Measurements from ENCODE around the gene SLMAP. TPM values are rescaled to one million over a fixed set of nuclear protein-coding genes. Genes with fewer than 3 reads are reported as not detected.

SLMAP gene
- total RNA-seq, 1 experiment from 2014 or later, result 79.5 TPM

DNA sequence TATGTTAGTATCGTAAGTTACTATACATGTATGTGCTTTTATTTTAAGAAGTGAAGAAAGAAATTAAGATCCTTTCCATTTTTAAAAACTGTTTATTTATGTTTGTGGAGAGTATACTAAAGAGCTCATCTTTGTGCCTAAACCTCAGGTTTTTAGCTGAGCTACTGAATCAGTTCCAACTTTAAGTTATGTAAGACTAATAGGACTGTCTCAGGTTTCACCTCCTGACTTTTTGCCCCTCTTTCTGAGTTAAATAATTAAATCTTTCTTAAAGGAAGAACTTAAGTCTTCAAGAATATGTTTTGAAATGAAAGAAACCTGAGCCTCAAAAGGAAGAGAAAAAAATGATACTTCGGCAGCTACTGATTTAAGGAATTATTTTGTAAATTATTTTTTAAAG, 2.6 kb downstream of the SLMAP start (continued):
- no peak for TF ChIP-seq MXD4 (CRISPR knock-in tag; IDR thresholded peaks at IDR 0.05; ENCODE audit: borderline replicate concordance)

DNA sequence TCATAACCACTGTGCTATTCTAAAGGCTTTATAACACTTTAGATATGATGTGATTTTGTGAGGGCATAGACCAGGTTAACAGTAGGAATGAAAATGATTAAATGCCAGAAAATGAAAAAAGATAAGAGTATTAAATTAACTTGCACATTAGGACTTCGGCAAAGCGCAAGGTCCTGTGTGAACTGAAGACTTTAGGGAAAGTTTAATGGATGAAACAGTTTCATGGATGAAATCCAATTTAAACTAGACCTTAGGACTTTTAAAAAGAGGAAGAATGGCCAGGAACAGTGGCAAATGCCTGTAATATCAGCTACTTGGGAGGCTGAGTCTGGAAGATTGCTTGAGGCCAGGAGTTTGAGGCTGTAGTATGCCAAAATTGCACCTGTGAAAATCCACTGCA, 8.7 kb downstream of the SLMAP start:
- Mint-ChIP-seq H3K4me3 (no peak overlapping the region), H3K27ac (no peak overlapping the region), H3K27me3 (ENCODE audit: low read depth) (no peaks in the 10 kb centered on the region), H3K4me1 (peaks cover 8% of the 10 kb centered on the region), H3K9me3 (no peaks in the 10 kb centered on the region), H3K36me3 (peaks cover 23% of the 10 kb centered on the region)
- no peak for DNase-seq (ENCODE audit: low spot score)
- ChIA-PET POLR2A (no interaction called here), CTCF (no interaction called here)
- no peak for ATAC-seq
- no peak for TF ChIP-seq ZBTB21 (CRISPR knock-in tag; IDR thresholded peaks at IDR 0.05; ENCODE audit: borderline replicate concordance)
- TF ChIP-seq, protein P1, sequence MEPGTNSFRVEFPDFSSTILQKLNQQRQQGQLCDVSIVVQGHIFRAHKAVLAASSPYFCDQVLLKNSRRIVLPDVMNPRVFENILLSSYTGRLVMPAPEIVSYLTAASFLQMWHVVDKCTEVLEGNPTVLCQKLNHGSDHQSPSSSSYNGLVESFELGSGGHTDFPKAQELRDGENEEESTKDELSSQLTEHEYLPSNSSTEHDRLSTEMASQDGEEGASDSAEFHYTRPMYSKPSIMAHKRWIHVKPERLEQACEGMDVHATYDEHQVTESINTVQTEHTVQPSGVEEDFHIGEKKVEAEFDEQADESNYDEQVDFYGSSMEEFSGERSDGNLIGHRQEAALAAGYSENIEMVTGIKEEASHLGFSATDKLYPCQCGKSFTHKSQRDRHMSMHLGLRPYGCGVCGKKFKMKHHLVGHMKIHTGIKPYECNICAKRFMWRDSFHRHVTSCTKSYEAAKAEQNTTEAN (CRISPR knock-in tag; IDR thresholded peaks at IDR 0.05), result no peak
- no peak for TF ChIP-seq KAT7 (CRISPR knock-in tag; IDR thresholded peaks at IDR 0.05; ENCODE audit: borderline replicate concordance)
- TF ChIP-seq CTCF (IDR thresholded peaks at IDR 0.05), result no peak
- no peak for TF ChIP-seq TEAD4 (CRISPR knock-in tag; IDR thresholded peaks at IDR 0.05)
- no peak for TF ChIP-seq SP1 (CRISPR knock-in tag; conservative IDR thresholded peaks at IDR 0.05)
- TF ChIP-seq ZNF425 (CRISPR knock-in tag; conservative IDR thresholded peaks at IDR 0.05), result no peak

- CTCF ChIA-PET, result interaction anchor here (0.6 kb wide), 1 partner anchor 77 kb away, joined by 3 read pairs; no protein-coding TSS in a partner anchor
- no peak for DNase-seq (ENCODE audit: low spot score)
- H3K4me1 Mint-ChIP-seq, result peaks cover 16% of the 10 kb centered on the region
- H3K27ac Mint-ChIP-seq, result no peak overlapping the region
- peaks cover 13% of the 10 kb centered on the region for H3K36me3 Mint-ChIP-seq
- H3K4me3 Mint-ChIP-seq, result no peak overlapping the region
- H3K9me3 Mint-ChIP-seq, result no peaks in the 10 kb centered on the region
- ATAC-seq, result no peak
- H3K27me3 Mint-ChIP-seq (ENCODE audit: low read depth), result no peaks in the 10 kb centered on the region
- TF ChIP-seq ZNF219 (CRISPR knock-in tag; IDR thresholded peaks at IDR 0.05; ENCODE audit: borderline replicate concordance) (no peak), FOXP1 (CRISPR knock-in tag; IDR thresholded peaks at IDR 0.05; ENCODE audit: borderline replicate concordance) (no peak), HMGA2 (CRISPR knock-in tag; IDR thresholded peaks at IDR 0.05) (no peak), TEAD1 (CRISPR knock-in tag; IDR thresholded peaks at IDR 0.05) (no peak), TCF7 (CRISPR knock-in tag; IDR thresholded peaks at IDR 0.05; ENCODE audit: low read depth) (no peak), NR1H2 (CRISPR knock-in tag; IDR thresholded peaks at IDR 0.05) (no peak), SMAD4 (CRISPR knock-in tag; IDR thresholded peaks at IDR 0.05) (no peak), CREM (CRISPR knock-in tag; IDR thresholded peaks at IDR 0.05) (no peak)
- TF ChIP-seq, protein P2, sequence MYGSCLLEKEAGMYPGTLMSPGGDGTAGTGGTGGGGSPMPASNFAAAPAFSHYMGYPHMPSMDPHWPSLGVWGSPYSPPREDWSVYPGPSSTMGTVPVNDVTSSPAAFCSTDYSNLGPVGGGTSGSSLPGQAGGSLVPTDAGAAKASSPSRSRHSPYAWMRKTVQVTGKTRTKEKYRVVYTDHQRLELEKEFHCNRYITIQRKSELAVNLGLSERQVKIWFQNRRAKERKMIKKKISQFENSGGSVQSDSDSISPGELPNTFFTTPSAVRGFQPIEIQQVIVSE (CRISPR knock-in tag; IDR thresholded peaks at IDR 0.05; ENCODE audit: borderline replicate concordance), result no peak
- POLR2A ChIA-PET, result no interaction called here
Observed at GRCh38 chr3:57768595-57768994, 12.5 kb downstream of the SLMAP start.

All from WTC11 (cell line).